NCI-H2171 treated with DMSO at 0.1 percent for 48 hours (cell line): ENCODE results near the gene BABAM2.
A peak's percentile ranks its signal among the peaks of the same experiment; 100 is the strongest.
"Not testable (repeated sequence)": the region's sequence is repeated elsewhere in the genome, so short reads cannot be mapped to it uniquely, and the experiment has no call there.

ENCODE experiments used
- DNase-seq: peaks from one replicate; lab custom pipeline; 2025; lab: John Stamatoyannopoulos, UW

The BABAM2 gene

DNA sequence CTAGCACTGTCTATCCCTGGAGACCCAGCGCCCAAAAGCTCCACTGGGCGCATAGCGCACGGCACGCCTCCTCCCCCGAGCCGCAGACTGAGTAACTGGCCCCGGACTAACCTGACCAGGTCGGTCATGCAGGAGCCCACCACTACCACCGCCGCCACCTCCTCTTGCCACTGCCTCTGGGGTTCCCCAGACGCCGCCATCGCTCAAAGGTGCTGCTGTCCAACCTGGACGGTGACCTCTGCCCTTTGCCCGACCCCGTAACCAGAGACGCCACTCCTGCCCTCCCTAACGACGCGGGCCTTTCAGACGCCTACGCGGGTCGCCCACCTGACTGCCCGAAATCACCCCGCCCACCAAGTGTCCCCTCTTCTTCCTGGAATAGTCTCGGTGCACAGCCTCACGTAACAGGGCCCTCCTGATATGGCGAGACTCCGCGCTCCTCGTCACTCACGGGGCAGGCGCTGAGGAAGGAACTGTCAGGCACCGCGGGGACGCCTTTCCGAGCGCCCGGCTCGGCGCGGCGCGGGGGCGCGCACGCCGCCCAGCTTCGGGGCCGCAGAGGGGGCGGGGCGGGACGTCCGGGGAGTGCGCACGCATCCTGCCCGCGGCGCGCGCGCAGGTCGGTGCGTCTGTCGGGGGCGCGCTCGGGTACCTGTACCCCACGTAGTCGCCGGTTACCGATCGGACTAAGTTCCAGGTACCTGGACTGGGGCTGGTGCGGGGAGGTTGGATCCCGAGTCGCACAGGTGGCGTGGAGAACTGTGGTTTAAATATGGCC is at the start of gene BABAM2, which contains the start of gene RBKS:
Gene BABAM2 (plus strand): TSS at position 584 of the 778 bp plus-strand sequence. CDS start 3,828 bp downstream, outside the sequence.
Gene RBKS (minus strand): TSS at position 242 of the 778 bp plus-strand sequence. CDS start 42 bp downstream, at position 200.
- DNase-seq, result peak; percentile 89

DNA sequence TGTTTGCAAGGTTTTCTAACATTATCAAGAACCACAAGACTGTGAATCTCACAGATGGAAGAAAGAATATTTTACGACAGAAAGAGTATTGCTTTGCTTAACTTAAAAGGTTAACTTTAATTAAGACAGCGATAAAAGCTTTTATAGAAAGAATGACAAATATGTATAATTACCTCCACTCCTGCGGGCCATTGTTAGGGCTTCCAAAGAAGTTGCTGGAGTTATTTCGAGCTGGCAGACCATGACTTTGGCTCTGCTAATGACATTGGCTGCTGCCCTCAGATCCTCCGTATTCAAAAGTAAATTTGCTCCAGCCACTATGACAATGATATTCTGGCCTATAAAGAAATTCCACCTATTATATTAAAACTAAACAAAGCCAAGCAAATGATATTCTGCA is 47.6 kb upstream of the BABAM2 start:
- DNase-seq, result no peak

DNA sequence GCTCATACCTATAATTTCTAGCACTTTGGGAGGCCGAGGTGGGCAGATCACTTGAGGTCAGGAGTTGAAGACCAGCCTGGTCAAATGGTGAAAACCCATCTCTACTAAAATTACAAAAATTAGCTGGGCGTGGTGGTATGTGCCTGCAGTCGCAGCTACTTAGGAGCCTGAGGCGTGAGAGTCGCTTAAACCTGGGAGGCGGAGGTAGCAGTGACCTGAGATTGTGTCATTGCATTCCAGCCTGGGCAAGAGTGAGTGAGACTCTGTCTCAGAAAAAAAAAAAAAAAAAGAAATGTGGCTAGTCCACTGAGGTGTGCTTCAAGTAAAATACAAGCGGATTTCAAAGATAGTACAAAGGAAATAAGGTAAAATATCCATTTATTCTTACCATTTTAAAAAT is 46.5 kb upstream of the BABAM2 start:
- no peak for DNase-seq

DNA sequence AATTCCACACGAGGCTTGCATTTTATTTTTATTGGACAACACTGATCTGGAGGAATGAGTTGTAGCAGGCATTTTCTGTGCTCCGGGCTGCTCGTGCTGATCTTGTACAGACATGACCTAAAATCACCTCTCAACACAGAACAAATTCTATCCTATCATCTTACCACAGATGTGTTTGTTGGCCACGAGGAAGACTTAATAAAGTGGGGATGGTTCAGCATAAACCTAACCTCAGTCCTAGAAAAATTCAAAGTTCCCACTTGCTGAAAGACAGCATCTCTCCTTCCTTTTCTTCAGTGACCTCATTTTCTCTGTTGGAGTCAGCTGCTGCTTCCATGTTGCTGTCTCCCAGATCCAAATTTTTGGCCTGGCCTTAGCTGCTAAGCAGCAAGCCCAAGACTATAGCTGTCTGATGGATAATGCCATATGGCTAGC is 45.7 kb upstream of the BABAM2 start:
- peak; percentile 63 for DNase-seq

DNA sequence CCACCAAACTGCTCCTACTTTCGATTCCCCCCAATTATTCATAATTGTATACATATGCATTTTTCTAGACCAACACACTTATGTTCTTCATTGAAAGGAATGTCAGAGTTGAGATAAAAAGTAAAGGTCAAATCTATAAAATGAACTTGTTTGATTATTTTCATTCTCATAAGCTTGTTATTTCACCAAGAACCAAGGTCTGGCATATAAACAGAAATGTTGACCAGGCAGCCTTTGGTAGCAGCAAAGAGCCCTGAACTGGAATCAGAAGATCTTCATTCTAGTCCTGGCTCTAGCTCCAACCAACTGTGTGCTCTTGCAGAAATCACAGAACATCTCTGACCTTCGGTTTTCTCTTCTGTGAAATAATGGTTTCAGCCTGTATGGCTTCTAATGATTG is 43.2 kb upstream of the BABAM2 start:
- DNase-seq, result no peak

DNA sequence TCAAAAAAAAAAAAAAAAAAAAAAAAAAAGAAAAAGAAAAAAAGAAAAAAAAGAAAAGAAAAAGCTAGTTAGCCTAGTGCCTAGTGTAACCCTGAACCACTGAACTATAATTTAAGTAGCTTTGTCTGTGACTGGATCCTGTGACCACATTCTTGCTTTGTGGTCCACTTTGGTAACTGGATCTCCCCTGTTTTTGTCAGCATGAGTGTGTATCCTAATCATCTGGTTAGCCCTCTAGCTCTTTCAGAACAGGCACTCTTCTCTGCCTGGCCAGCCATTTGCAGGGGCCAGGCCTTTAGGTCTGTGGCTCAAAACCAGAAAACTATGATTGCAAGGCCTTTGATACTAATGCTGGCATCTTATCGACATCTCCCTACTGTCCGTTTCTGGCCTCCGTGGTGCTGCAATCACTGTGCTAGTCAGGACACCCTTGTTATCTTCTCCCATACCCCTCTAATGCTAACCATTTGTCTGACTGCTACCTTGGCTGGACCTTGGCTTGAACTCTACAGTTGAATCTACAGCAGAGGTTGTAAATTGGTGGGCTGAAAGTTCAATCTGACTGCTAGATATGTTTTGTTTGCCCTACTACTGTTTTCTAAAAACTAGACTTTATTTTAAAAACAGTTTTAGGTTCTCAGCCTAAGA is 40.8 kb upstream of the BABAM2 start:
- no peak for DNase-seq

DNA sequence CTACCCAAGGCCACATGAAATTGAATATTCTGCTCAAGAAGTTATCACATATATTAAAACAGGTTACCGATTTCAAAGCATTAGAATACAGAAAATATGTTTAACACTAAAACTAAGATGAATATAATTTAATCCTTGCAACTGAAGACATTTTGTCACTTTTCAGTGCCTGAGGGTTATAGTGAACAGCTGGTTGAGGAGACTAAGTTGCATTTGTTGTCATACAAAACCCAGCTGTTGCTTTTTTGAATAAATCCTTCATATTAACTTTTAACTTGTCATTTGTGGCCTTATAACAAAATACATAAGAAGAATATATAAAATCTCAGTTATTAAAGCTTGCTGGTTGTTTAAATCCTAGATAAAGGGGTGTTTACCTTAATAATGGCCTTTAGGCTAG is 37.8 kb upstream of the BABAM2 start:
- no peak for DNase-seq

DNA sequence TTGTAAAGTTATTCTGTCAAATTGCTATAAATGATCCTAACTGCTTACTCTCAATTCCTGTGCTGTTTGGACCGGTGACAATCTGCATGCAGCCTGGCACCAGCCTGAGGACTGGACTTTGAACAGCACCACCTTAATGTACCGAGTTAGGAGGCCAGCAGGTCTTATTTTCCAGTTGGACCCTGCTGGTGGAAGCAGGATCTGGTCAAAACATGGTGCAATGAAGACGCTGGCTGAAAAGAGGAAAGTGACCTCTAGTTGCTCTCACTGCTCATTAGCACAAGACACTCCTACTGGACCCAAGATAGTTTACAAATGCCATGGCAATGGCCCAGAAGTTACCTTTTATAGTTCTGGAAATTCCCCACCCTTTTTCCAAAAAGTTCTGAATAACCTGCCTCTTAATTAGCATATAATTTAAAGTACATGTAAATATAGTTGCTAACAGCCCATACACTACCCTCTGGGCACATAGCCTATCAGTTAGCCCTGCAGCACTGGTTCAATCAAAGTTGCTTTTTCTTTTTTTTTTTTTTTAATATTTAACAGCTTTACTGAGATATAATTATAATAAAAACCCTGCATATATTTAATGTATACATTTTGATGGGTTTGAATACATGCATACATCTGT is 36.2 kb upstream of the BABAM2 start:
- DNase-seq, result no peak

DNA sequence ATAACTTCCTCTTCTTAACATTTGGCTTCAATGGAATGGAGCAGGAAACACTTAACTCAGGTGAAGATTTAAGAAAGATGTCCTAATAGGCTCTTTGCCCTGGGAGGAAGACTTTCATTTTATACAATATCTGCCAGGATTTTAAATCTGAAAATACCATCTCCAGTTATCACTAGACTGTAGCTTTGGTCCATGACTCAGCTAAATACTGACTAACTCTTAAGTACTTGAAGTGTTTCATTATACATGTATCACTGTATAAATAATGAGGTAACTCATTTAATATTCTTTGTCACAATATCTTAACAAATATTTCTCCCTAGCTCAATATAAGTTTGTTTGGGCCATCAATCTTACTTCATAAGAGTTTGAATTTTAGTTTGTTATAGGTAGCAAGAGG is 35.1 kb upstream of the BABAM2 start:
- no peak for DNase-seq

DNA sequence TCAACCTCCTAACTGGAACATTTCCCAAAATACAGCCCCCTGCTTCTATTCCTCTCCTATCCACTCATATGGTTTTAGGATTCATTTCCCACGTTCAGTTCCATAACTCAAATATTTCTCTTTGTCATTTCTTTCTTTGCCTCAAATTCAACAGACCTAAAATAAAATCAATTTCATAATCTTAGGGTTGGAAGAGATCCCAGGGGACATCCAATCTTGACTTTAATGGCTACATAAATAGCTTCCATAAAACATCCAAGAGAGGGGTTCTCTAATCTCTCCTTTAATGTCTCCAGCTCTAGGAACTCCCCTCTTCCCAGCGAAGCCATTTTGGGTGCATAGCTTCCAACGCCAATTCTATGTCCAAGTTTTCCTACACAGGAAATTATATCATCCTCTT is 34.1 kb upstream of the BABAM2 start:
- DNase-seq, result no peak

DNA sequence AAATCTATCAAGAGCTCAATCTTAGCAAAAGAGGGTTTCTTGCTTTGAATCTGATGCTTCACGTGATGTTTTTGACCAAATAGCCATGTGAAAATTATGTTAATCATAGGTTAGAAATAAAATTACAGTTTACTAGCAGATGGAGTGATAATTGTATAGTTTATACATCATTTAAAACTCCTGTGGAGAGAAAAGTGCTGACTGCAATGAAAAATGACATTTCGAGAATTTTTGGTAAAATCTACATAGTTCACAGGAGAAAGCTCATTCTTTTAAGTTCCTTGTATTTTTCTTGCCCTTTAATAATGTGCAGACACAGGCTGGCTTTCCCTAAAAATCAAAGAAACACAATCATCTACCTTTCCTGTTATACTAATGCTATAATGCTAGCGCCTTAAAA is 33.6 kb upstream of the BABAM2 start:
- DNase-seq, result no peak

DNA sequence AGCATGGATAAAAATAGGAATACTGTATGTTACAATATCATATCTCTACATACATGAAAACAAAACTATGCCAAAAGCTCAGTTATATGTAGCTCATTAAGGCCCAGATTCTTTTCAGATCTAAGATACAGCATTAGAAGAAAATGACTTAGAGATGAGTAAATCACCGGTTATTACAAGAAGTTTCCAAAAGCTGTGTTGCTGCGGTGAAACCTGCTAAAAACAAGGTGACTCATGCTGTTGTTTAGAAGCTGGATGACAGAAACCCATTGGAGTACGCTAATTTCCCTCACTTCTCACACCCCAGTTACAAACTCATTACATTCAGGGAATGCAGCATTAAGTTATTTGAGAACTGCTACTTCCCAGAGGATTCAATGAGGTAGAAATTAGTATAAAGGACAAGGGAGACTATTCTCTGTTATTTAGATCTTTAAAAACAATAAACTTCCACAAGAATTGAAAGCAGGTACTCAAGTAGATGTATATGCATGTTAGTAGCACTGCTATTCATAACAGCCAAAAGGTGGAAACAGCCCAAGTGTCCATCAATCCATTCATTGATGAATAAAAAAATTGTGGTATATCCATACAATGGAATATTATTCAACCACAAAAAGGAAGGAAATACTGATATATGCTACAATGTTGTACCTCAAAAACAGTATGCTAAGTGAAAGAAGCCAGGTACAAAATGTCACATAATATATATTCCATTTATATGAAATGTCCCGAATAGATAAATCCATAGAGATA is 32.9 kb upstream of the BABAM2 start:
- DNase-seq, result no peak

DNA sequence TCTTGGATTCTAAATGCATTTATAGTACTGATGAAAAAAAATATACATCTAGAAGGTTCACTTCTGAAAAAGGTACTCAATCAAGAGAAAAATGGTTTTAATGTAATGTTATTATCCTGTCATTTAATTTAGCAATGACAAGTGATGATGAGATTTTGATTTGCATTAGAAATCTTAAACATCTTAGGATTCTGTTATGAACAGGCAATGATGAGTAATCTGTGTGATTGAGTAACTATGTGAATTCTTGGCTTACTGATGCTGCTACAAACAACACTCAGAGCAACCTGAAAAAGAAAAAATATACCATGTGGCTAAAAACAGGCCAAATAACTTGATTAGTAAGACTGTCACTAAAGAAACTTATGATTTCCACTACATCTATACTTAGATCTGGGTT is 30.4 kb upstream of the BABAM2 start:
- no peak for DNase-seq

DNA sequence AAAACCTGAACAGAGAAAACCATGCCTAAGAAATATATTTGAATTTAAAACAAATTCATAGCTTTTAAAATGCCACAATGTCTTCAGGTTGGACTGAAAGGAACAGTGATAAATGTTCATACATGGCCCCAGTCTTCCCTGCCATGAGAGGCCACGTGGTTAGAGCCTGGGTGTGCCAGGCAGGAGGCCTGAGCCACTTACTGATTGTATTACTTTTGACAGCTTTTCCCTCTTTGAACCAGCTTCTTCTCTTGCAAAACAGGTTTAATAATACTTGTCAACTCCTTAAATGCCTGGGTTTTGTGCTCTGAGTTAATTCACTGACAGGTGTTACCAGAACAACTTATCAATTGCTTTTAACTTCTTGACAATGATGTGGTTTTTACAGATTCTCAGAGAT is 27.4 kb upstream of the BABAM2 start:
- no peak for DNase-seq

DNA sequence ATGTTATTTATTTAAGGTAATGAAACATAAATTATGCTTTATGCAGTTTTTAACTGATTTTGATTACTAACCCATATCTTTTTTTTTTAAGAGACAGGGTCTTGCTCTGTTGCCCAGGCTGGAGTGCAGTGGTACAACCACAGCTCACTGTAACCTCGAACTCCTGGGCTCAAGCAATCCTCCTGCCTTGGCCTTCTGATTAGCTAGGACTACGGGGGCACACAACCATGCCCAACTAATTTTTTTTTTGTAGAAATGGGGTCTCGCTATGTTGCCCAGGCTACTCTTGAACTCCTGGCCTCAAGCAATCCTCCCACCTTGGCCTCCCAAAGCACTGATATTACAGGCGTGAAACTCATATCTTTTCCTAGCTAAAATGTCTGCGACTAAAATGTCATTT is 26.6 kb upstream of the BABAM2 start:
- DNase-seq, result not testable (repeated sequence)

DNA sequence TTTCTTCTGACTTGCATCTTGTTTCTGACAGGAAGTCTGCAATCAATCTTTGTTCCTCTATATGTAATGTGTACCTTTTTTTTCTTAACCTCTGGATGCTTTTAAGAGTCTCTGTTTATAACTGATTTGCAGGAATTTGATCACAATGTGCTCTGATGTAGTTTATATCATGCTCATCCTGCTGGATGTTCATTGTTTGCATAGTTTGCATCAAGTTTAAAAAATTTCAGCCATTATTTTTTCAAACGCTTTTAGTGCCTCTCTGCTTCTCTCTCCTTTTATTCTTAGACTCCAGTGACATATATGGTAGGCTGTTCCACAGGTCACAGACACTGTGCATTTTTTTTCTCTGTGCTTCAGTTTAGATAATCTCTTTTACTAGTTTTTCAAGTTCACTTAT is 24.3 kb upstream of the BABAM2 start:
- DNase-seq, result no peak

DNA sequence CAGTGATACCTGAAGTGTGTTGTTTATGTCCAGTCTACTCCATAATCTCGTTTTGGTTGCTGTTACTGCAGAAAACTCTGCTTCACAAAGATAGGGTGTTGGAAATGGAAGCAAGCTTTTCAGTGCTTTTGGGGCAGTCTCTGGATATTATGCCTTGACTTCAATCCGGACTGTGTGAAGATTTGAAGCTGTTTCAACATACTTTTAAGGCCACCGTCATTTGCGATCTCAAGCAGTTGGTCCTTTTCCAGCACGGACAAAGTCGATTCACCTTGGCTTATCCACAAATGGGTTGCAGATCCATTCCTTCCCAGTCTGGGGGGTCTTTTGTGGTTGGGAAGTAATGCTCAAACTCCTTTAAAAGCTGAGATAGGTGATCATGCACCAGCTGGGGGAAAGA is 20.8 kb upstream of the BABAM2 start:
- no peak for DNase-seq

DNA sequence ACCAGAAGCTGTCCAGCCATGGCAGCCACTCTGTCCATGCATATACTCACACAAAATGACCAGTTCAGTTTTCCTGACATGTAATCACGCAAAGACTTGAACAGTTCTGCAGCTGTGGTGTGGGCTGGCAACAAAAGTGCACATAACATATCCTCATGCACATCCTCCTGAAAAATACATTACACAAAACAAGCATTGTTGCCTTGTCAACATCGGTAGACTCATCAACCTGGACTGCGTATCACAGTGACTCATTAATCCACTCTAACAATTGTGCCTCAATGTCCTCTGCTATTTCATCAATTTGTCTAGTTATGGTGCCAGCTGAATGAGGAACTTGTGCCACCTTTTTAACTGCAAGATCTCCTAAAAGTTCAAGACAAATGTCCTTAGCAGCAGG is 19.8 kb upstream of the BABAM2 start:
- no peak for DNase-seq

DNA sequence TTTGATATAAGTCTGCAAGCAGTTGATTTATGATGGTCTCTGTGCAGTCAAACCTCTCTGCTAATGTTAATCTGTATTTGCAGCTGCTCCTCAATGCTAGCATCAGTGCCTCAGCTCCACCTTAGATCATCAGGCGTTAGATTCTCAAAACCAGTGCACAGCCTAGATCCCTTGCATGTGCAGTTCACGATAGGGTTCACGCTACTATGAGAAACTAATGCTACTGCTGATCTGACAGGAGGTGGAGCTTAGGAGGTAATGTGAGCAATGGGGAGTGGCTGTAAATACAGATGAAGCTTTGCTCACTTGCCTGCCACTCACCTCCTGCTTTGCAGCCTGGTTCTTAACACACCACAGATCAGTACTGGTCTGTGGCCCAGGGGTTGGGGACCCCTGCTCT is 18.7 kb upstream of the BABAM2 start:
- DNase-seq, result no peak

DNA sequence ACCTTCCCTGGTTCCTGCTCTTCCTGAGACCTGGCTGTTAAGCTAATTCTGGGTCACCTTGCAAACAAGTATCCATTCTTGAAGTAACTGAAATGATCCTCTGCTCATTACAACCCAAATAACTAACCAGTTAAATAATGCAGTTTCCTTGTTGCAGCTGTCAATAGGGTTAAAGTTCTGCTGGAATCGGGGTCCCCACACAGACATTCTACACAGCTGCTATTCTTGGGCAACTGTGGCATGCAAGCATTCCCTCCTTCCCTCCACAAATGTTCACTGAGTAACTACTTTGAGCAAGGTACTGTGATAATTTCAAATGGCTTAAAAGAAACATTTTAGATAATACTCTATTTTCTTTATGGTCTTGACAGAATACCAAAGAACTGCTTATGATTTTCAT is 17.4 kb upstream of the BABAM2 start:
- no peak for DNase-seq

DNA sequence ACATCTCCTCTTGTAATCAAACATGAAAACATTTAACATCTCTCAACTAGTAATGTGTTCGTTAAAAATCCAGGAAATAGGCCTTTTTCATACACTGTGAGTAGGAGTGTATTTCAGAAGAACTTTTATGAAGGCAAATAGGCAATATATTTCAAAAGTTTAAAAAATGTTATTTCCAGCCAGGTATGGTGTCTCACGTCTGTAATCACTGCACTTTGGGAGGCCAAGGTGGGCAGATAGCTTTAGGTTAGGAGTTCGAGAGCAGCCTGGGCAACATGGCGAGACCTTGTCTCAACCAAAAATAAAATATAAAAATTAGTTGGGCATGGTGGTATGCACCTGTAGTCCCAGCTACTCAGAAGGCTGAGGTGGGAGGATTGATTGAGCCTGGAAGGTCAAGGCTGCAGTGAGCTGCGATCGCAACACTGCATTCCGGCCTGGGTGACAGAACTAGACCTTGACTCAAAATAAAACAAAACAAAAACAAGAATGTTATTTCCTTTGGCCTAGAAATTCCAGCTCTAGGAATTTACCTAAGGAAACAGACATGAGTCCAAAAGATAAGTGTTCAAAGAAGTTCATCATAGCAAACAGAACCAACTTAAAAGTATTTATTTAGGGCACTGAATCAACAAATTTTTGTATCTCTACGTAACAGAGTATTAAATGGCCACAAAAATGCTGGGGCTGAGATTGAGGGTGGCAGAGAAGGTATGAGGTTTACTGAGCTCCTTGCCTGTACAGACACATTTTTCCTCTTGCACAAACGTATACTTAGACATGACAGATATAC is 15.2 kb upstream of the BABAM2 start:
- no peak for DNase-seq

DNA sequence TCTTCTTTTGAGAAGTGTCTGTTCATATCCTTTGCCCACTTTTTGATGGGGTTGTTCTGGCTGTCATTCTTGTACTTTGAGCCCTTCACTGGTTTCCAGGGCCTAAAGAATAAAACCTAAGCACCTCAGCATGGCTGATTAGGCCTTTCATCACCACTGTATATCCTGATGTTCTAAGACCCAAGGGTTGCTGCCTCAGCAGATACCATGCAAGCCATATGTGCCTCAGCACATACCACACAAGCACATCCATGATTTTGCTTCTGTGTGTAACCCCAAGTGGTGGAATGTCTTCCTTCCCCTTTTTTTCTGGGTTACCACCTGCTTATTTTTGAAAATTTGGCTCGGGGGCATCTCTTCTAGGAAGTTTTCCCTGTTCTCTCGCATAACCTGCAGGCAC is 11.7 kb upstream of the BABAM2 start:
- no peak for DNase-seq
